Stimulated activated CD8-positive, alpha-beta memory T cell treated with anti-CD3 and anti-CD28 coated beads, Interleukin-7, amount 100 ng/mL, for 48 hours (primary cell): ENCODE measurements around the gene MAN2A1.

Experiments used
- DNase-seq, 2 donors: peaks; one replicate each; pipeline ENCODE4 v3.0.0-alpha.2; 2020; ENCODE audit warnings: low read depth in 1 of 2; ENCODE audit errors: extremely low read depth in 1 of 2

MAN2A1 gene

DNA sequence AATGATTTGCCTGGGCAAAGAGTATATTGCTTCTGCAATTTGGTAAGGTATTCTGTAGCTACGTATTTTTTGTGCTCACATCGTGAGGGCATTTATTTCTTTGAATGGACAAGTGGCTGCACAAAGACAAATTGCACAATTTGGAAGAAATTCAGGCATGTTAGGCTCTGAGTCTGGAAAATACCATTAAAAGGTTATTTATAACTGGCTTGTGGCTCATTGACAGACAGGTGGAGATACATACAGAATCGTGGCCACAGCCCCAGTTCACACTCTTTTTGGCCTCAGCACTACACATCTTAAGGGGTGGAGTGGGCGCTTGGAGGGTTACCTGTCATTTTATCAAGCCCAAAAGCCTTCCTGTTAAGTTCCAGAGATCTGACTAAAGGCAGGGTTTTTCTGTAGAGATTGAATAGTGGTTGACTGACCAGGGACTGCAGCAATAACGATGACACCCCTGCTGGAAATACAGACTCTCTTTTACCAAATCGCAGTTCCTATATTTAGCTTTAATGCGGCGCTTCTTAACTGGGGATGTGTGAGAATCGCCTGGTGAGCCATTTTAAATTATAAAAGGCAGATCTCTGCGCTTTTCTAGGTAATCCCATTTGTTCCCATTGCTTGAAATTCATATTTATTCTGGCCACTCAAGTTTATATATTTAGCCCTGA lies 14.7 kb downstream of the MAN2A1 start:
- DNase-seq: no peak

DNA sequence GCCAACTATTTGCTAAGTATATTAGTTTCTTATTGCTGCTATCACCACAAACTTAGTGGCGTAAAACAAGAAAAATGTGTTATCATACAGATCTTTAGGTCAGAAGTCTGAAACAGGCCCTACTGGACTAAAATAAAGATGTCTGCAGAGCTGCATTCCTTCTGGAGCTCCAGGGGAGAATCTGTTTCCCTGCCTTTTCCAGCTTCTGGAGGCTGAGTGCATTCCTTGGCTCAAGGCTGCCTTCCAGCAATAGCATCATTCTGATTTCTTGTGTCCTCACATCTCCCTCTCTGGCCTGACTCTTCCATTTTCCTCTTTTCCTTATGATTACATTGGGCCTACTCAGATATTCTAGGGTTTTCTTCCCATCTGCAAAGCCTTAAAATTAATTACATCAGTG lies 15.9 kb downstream of the MAN2A1 start:
- no peak for DNase-seq

DNA sequence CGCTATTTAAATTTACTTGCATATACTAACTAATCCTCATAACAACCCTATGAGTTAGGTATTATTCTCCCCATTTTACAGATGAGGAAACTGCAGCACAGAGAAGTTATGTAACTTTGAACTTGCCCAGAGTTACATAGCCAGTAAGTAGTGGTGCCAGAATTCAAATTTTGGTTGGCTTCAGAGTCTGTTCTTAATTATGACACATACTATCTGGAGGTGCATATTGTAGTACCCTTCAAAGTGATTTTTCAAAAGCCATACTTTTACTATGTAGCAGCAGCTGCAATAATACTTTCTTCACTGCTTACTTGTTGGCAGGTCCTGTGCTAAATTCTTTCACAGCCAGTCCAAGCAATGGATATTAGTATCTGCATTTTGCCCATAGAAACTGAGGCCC lies 16.4 kb downstream of the MAN2A1 start:
- no peak for DNase-seq

DNA sequence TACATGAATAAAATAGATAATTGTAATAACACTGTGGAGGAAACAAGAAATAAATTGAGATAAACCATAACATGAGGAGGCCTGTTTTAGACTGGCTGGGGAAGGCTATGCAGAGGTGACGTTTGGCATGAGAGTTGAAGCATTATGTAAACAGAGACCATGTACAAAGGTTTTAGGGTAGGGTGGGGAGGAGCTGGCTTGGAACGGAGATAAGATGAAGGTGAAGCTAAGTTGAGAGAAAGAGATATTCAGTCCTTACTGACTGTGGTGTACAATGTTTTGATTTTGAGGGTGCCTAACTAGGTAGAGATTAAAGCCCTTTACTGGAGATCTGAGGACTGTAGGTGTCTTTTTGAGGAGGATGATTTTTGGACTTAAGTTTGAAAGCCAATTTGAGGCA lies 17.8 kb downstream of the MAN2A1 start:
- no peak for DNase-seq

DNA sequence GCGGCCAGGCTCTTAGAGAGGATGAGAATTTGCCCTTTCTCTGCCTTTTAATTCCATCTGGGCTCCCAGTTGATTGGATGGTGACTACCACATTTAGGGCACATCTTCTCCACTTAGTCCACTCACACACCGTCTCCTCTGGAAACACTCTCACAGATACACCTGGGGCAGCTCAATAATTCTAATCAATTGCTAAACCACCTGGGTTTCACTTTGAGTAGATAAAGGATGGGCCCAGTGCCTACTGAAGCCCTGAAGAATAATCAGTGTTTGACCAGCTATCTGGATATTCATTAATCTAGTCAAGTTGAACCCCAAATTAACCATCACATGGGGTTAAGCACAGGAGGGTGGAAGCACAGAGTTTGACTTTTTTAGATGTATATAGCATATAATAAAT lies 19.1 kb downstream of the MAN2A1 start:
- DNase-seq: no peak

DNA sequence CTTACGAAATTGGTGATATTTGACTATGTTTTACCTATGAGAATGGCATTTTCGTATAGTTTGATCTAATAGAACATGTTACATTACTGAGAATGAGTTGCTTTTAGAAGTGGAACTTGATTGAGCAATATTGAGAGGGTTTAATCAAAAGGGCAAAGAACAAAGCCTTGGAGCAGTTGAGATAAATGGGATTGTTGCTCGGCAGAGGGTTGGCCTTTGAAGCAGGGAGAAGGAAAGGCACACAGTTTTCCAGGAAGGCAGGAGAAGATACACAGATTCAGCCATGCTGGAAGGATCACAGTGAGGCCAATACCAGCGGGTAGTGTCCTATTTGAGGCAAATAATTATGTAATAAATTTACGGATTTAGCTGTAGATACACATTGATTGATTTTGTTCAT lies 19.5 kb downstream of the MAN2A1 start:
- no peak for DNase-seq

DNA sequence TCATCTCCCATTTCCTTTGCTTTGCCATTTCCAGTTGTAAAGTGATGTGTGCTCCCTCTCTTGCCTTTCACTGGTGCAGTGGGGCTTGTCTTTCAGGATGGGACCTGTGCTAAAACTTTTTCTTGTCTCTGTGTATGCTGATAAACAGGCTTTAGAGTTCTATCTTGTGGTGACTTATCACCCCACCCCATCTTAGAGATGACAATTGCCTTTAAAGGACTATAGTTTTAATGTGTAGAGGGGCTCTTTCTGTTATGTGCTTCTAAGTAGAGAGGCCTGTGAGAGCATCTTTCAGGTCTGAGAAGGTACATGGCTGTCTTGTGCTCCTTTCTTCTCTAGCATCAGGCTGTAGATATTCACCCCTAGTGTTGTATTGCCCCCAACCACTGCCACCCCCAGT lies 21.9 kb downstream of the MAN2A1 start:
- DNase-seq: no peak

DNA sequence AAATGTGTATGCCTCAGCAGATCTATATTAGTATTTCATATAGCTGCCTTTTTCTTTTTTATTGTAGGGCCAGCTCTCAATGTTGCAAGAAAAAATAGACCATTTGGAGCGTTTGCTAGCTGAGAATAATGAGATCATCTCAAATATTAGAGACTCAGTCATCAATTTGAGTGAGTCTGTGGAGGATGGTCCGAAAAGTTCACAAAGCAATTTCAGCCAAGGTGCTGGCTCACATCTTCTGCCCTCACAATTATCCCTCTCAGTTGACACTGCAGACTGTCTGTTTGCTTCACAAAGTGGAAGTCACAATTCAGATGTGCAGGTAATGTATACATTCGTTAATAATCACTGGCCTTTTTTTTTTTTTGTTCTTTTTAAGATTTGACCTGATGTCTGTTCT lies 23.7 kb downstream of the MAN2A1 start:
- DNase-seq: no peak

DNA sequence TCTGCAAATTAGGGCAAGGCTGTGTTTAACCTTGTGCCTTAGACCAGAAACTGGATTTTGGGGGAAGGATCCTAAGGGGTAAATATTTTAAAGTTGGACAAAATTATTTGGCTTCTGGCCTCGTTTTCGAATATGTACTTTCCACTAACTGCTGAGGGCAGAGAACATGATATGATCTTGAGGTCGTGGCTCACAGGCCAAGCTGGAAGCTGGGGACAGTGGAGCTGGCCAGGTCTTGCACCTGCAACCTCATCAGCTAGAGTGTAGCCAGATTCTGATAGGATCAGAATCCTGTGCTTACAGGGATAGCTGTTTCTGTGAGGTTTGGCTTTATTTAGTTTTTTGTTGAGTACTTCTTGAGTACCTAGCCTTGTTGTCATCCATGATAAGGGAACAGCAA lies 24.9 kb downstream of the MAN2A1 start:
- no peak for DNase-seq

DNA sequence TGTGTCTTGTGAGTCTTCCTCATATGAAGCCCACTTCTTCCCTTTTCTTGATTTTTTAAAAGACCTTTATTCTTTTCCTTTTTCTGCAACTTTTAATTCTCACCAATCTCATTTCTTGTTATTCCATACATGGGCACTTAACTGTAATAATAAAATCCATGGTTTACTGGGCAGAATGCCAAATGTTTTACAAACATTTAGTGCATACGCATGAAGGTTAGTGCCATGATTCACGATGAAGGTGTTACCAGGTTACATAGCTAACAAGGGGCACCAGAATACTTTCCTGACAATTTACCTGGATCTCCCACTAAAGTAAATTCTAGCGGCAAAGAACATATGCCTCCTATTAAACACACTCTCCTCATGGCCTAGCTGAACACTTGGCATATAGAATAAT lies 28.5 kb downstream of the MAN2A1 start:
- DNase-seq: no peak

DNA sequence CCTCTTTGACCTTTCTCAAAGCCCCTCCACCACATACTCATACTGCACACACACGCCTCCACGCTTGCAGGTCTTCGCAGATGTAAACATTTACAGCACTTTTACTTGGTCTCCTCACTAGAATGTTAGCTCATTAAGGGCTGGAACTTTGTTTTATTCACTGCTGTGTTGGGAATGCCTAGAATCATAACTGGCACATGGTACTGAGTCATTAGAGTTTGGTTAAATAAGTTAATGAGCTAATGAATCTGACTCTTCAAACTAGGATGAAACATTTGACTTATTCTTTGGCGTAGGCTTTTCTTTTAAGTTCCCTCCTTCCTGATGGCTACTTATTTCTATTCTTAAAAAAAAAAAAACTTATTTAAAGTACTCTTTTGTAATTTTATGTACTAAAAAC lies 28.9 kb downstream of the MAN2A1 start:
- no peak for DNase-seq

DNA sequence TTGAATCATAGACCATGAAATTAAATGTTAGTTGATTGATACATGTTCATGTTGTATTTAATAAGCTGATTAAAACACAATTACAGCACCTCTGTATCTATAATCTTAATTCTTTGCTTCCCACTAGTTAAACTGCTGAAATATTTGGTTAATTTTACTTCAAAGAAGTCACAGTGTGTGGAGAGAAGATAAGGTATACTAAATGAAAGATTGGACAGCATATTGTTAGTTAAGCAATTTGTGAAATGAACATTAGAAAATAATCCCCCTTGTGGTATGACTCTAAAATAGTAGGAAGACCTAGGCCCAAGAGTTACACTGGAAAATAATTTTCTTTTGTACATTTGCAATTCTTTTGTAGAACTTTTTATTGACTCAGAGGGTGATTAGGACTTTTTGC lies 30.3 kb downstream of the MAN2A1 start:
- no peak for DNase-seq

DNA sequence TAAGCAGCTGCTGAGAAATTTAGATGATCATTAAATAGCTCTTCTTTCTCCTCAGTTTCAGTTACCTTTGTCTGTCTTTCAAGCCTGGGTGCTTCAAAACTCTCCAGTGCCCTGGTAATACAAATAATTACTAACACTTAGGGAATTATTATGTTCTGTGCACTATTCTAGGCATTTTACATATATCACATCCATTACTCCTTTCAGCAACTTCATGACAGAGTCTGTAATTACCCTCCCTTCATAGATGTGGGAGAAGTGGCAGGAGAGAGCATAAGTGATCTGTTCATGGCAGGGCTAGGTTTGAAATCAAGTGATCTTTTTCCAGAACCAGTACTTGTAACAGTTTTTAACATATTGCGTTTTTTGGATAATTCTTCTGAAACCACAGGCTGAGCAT lies 32.0 kb downstream of the MAN2A1 start:
- no peak for DNase-seq

DNA sequence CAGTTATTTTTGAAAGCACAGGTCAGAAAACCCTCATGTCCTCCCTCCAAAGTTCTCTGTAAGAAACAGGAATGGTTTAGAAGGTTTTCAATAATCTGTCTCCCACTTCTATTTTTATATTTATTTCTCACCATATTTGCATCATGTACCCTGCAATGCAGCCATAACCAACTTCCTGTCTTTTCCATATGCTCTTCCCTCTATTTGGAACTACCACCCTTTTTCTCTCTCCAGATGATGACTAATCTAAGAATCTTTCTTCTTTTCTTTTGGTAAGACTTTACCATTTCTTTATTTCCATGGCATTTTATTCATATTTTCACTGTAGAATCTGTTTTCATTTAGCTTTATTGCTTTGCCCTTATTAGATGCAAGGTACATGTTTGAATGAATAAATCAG lies 33.9 kb downstream of the MAN2A1 start:
- DNase-seq: no peak

DNA sequence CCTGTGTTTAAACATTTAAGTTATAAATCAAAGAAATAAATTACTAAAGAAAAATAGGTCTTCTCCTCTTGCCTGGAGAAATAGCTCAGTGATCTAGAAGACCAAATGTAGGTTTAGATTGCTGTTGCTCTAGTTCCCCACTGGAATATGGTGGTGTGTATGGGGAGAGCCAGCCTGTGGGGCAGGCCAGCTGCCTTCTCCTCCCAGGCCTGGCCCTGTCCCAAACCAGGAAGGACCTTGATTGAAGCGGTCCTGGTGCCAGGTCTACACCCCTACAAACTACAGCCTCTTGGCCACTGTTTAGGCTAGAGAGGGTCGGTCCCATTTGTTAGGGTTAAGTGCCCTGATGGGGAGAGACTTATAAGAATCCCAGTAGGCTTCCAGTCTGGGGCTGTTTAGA lies 35.4 kb downstream of the MAN2A1 start:
- DNase-seq: no peak

DNA sequence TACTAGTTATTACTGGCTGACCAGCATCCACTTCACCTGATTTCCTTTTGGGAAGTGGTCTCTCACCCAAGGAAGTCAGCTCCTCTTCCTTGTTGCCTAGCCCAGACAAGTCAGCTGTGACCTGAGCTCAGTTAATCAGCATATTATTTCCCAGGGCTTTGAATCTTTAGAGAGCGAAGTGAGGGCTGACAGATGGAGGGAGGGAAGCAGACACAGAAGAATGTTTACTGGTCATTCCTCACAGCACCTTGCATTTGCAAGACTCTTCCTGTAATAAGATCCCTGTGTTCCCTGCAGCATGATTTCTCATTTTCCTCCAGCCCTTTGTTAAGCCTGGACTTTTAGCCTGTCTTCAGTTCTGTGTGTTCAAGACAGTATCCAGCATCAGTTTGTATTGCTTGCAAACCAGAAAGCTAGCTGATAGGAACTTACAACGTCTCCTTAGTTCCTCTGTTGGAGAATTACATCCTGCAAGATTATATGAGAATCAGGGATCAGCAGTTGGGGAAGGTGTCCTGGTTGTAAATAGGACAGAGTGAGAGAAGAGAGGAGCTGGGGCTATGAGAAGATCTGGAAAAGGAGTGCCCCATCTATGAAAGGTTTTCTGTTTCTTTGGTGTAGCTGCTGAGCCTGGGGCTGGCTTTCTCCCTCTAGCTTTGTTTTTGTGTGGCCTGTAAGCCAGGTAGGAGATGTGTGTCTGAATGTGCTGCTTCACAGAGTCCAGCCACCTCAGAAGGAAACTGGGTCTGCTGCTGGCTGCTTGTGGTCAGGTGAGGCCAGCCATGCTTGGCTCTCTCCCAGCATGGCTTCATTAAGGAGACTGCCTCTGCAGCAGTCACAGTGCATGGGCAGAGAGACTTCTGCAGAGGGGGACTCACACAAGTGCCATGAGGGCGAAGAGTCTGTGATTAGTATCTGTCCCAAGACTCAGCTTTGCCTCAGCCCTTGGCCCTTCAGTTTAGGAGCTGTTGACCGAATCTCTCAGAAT lies 50.3 kb downstream of the MAN2A1 start:
- no peak for DNase-seq

DNA sequence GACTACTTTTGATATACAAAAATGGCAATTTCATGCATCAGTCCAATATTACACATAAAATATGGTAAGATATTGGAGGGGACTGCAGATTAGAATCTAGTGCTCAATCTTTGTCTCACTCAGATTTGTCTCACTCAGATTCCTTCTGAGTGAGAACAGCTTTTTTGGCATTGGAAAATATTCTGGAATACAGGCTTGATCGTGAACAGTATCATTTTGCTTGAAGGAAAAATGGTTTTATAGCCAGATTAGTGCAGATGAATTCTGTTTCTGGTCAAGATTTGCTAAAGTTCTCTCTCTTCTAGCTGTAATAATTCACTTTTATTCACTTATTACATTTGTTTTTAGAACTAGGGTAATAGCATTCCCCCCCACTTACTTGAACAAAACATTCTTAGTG lies 51.2 kb downstream of the MAN2A1 start:
- DNase-seq: no peak

DNA sequence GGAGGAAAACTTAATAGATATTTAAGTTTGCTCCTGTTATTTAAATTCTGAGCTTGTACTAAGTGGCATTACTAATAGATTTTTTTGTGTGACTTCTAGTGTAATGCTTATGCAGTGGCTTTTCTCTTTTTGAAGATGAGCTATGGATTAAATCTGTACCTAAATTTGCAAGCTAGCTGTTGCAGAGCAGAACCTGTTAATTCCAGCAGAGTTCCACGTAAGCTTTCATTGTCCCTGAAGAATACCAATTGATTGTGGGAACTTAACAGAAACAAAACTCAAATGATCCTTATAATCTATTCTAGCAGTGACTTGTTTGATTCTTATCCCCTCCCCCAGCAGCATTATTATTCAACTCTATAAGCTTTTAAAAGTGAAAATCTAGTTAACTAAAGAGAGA lies 51.7 kb downstream of the MAN2A1 start:
- DNase-seq: no peak

DNA sequence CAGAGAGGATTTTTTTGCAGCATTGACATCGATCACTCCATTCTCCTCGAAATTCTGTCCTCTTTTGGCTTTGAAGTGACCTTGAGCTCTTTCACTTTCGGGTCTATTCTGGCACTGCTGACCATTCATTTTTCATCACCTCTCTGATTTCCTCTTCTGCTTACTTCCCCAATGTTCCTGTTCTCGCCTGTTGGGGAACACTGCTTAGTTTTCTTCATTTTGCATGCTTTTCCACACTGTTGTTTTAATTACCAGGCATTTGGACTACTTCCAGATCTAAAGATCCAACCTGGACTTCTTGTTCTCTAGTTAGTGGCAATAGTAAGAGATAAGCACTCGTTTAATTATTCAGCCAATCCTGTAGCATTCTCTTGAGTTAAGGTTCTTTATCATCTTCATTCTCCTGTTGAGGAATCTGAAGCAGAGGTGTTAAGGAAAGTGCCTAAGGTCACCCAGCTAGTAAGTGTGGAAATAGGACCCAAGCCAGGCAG lies 53.4 kb downstream of the MAN2A1 start:
- DNase-seq: no peak

DNA sequence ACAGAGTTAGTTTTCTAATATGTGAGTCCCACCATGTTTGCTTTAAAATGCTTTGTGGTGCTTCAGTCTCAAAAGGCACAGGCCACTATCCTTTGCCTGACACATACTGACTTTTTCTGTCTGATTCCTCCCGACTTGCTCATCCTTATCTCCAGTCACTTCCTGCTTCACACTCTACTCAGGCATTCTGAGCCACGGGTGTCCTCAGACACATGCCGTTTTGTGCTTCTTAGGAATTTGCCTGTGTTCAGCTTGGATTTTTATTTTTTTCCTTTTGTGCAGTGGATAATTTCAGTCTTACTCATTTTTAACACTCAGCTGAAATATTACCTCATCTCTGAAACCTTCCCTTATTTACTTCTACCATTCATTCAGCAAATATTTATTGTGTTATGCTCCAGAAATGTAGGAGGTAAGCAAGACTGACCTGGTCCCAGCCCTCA lies 54.1 kb downstream of the MAN2A1 start:
- DNase-seq: no peak

DNA sequence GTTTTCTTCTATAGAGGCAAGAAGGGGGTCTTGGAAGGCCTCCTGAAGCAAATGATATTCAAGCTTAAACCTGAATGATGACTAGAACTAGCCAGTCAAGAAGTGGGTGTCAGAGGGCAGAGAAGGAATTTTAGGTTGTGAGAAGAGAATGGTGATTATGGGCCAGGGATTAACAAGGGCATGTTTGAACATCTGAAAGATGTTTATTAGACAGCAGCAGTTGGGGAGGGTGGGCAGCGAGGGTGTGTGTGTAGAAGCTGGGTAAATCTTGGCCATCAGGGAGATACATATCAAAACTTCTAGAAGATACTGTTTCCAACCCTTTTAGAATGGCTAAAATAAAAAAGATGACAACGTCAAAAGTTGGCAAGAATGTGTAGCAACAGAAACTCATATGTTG lies 54.5 kb downstream of the MAN2A1 start:
- no peak for DNase-seq

DNA sequence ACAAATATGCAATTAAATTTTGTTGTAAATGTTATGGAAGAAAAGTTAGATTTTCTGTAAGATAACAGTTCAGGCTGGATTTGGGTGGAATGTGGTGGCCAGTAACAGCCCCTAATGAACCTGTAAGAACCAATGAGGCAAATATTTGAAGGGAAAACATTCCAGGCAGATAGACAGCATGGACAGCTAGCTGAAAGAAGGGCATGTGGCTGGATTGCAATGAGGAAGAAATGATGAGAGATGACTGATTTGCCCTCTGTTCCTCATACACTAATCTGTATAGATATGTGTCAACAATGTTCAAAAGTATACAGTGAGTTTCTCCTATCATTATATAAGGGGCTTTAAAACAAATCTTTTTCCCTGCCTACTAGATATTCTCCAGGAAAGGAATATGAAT lies 58.8 kb downstream of the MAN2A1 start:
- no peak for DNase-seq
